COLO829 (cell line): ENCODE data around the gene MYO15B.

ENCODE experiments used
- DNase-seq: peaks from one replicate; pipeline ENCODE4 v3.0.0; 2012; ENCODE audit warnings: low spot score

Gene MYO15B

GRCh38 chr17:75666959-75667790 is 79.6 kb downstream of the MYO15B start, which contains the start of the genes RECQL5 and SAP30BP:
Gene RECQL5 (minus strand): TSS chr17:75667154. CDS start chr17:75666557, 597 bp downstream.
Gene SAP30BP (plus strand): TSS chr17:75667338. CDS start chr17:75667373, 35 bp downstream.
- DNase-seq: peak; percentile 95

GRCh38 chr17:75667825-75668224 is 80.2 kb downstream of the MYO15B start:
- DNase-seq: no peak

DNA sequence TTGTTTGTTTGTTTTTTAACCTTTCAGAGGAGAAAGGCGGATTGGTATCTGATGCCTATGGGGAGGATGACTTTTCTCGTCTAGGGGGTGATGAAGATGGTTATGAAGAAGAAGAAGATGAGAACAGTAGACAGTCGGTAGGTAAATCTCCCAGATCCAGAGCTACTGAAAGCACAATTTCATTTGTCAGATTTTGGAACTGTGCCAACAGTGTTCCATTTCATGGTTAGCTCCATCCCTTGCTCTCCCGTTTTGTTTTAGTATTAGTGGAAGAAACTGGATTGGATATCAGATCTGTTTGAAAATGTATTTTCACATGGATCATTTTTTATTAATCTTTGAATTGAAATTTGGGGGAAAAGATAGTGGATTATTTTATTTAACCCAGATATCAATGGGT is 80.9 kb downstream of the MYO15B start:
- DNase-seq: no peak

- no peak for DNase-seq
These were observed 83.3 kb downstream of the MYO15B start for GRCh38 chr17:75670868-75671267.

DNA sequence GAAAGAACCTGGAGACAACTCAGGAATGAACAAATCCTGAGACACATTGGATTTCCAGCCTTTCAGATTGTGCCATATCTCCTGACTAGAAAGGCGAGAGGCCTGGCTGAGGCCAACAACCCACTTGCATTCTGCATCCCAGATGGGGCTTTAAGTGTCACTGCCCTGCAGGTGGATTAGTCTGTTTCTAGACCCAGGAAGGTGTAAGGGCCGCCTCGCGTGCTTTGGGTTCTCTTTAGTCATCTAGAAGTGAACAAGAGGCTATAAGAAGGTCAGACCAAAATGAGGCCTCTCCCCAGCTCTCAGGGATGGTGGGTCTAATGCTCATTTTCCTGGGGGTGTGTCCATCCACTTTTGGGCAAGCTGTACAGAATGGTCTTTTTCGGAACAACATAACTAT is 84.4 kb downstream of the MYO15B start:
- no peak for DNase-seq

GRCh38 chr17:75673487-75673886 is 85.9 kb downstream of the MYO15B start:
- DNase-seq: no peak
